Neural cell (in vitro differentiated cells): ENCODE measurements around the gene ARHGDIG. TPM values are rescaled to one million over a fixed set of nuclear protein-coding genes. Genes with fewer than 3 reads are reported as not detected.

ENCODE experiments used
- H2AFZ ChIP-seq: fragments of 200-600, 300-800 bp; sonication (generic), shearing (Covaris generic); 2 replicates; pipeline ENCODE4 v1.6.0; 2014; ENCODE audit warnings: low read depth, mild to moderate bottlenecking, antibody characterized with exemption, low read length, moderate library complexity
- H3F3A ChIP-seq: fragments of 200-600 bp; shearing (Covaris generic); 2 replicates; pipeline ENCODE4 v1.6.1; 2016; ENCODE audit warnings: mild to moderate bottlenecking, moderate library complexity, mixed read lengths, antibody characterized with exemption, low read length; ENCODE audit not compliant: insufficient read depth, poor library complexity, severe bottlenecking
- H3K27ac ChIP-seq: fragments of 200-600, 300-800 bp; sonication (generic), shearing (Covaris generic); 2 replicates; pipeline ENCODE4 v1.5.1; 2014; ENCODE audit warnings: mild to moderate bottlenecking, low read length, moderate library complexity
- H3K27me3 ChIP-seq: fragments of 300-800, 200-600 bp; sonication (generic), shearing (Covaris generic); 2 replicates; pipeline ENCODE4 v1.6.0; 2014; ENCODE audit warnings: mild to moderate bottlenecking, low read depth, low read length, moderate library complexity; ENCODE audit not compliant: insufficient read depth
- H3K36me3 ChIP-seq: fragments of 300-800, 200-600 bp; sonication (generic), shearing (Covaris generic); 2 replicates; pipeline ENCODE4 v1.5.1; 2014; ENCODE audit warnings: mild to moderate bottlenecking, antibody characterized with exemption, low read length, moderate library complexity; ENCODE audit not compliant: insufficient read depth
- H3K4me2 ChIP-seq: fragments of 300-800, 200-600 bp; sonication (generic), shearing (Covaris generic); 2 replicates; pipeline ENCODE4 v1.6.0; 2014; ENCODE audit warnings: mild to moderate bottlenecking, low read length
- H3K4me3 ChIP-seq: fragments of 300-800, 200-600 bp; sonication (generic), shearing (Covaris generic); 2 replicates; pipeline ENCODE4 v1.5.1; 2014; ENCODE audit warnings: mild to moderate bottlenecking, low read length, moderate library complexity
- H3K79me2 ChIP-seq: fragments of 200-600 bp; shearing (Covaris generic); replicated peaks from 2 replicates; pipeline ENCODE4 v1.6.0; 2014; ENCODE audit warnings: mild to moderate bottlenecking, low read length, moderate library complexity; ENCODE audit not compliant: insufficient read depth
- H3K9ac ChIP-seq: fragments of 300-800, 200-600 bp; sonication (generic), shearing (Covaris generic); 2 replicates; pipeline ENCODE4 v1.6.1; 2016; ENCODE audit warnings: mild to moderate bottlenecking, low read length, mixed read lengths
- H3K9me2 ChIP-seq: fragments of 200-600 bp; shearing (Covaris generic); 2 replicates; pipeline ENCODE4 v1.6.1; 2016; ENCODE audit warnings: mild to moderate bottlenecking, low read length, mixed read lengths; ENCODE audit not compliant: insufficient read depth
- H3K9me3 ChIP-seq: fragments of 200-600, 300-800 bp; sonication (generic), shearing (Covaris generic); 2 replicates; pipeline ENCODE4 v1.6.1; 2016; ENCODE audit warnings: mild to moderate bottlenecking, mixed run types, low read length, moderate library complexity, mixed read lengths
- H4K20me1 ChIP-seq: fragments of 200-600 bp; shearing (Covaris generic); 2 replicates; pipeline ENCODE4 v1.6.1; 2016; ENCODE audit warnings: mild to moderate bottlenecking, mixed run types; ENCODE audit not compliant: insufficient read depth
- EP300 ChIP-seq: fragments of 450-650 bp; conservative IDR thresholded peaks from 2 replicates; pipeline ENCODE4 v1.6.1; 2014; ENCODE audit warnings: antibody characterized with exemption, mild to moderate bottlenecking, moderate library complexity; ENCODE audit not compliant: poor library complexity, severe bottlenecking
- EZH2 ChIP-seq: fragments of 200-600, 300-800 bp; shearing (Covaris generic), sonication (generic); IDR thresholded peaks from 2 replicates; pipeline ENCODE4 v1.6.1; 2014; ENCODE audit warnings: antibody characterized with exemption, low read length, borderline replicate concordance, mild to moderate bottlenecking; ENCODE audit not compliant: insufficient read depth, poor library complexity, severe bottlenecking
- MXI1 ChIP-seq: fragments of 450-650 bp; conservative IDR thresholded peaks from 2 replicates; pipeline ENCODE4 v1.6.1; 2014; ENCODE audit warnings: antibody characterized with exemption, mild to moderate bottlenecking; ENCODE audit not compliant: poor library complexity, severe bottlenecking
- POLR2AphosphoS5 ChIP-seq: IDR thresholded peaks from 2 replicates; pipeline ENCODE4 v1.6.1; 2012
- RAD21 ChIP-seq: fragments of 450-650 bp; conservative IDR thresholded peaks from 2 replicates; pipeline ENCODE4 v1.6.1; 2014; ENCODE audit warnings: antibody characterized with exemption, mild to moderate bottlenecking, moderate library complexity
- SMC3 ChIP-seq: fragments of 450-650 bp; conservative IDR thresholded peaks from 2 replicates; pipeline ENCODE4 v1.6.1; 2014; ENCODE audit warnings: antibody characterized with exemption, mild to moderate bottlenecking, moderate library complexity; ENCODE audit not compliant: poor library complexity
- TAF1 ChIP-seq: IDR thresholded peaks from 2 replicates; pipeline ENCODE4 v1.6.1; 2012; ENCODE audit warnings: low read depth
- polyA plus RNA-seq: library from polyadenylated mRNA; depleted of rRNA; stranded (reverse); fragments of >200 nt; gene quantifications from 2 replicates; pipeline ENCODE4 v1.2.3, GENCODE V29; 2014
- TF ChIP-seq, protein P1 (sequence below): IDR thresholded peaks from 2 replicates; pipeline ENCODE4 v1.6.1; 2012; ENCODE audit warnings: borderline replicate concordance
- TF ChIP-seq, protein P2 (sequence below): fragments of 450-650 bp; IDR thresholded peaks from 2 replicates; pipeline ENCODE4 v1.5.1; 2014; ENCODE audit warnings: antibody characterized with exemption, mild to moderate bottlenecking, moderate library complexity; ENCODE audit not compliant: poor library complexity, severe bottlenecking

Gene ARHGDIG
- polyA plus RNA-seq, 1 donor from 2014 or later: 176 TPM

DNA sequence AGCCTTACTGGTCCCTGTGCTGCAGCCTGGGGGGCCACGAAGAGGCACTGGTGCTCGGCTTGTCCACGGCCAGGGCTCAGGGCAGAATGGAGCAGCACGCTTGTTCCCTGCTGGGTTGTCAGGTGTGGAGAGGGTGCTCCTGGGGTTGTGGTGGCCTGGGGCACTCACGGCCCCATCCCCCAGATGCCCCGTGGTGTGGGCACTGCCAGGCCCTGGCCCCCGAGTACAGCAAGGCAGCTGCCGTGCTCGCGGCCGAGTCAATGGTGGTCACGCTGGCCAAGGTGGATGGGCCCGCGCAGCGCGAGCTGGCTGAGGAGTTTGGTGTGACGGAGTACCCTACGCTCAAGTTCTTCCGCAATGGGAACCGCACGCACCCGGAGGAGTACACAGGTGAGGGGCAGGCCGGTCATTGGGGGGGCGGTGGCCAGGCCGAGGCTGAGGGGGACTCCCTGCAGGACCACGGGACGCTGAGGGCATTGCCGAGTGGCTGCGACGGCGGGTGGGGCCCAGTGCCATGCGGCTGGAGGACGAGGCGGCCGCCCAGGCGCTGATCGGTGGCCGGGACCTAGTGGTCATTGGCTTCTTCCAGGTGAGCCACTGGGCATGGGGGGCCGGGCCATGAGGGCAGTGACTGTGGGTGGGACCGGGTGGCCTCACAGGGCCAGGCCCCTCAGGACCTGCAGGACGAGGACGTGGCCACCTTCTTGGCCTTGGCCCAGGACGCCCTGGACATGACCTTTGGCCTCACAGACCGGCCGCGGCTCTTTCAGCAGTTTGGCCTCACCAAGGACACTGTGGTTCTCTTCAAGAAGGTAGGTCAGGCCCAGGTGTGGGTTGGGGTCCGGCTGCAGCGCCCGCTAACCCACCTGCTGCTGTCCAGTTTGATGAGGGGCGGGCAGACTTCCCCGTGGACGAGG lies 4.1 kb downstream of the ARHGDIG start:
- Histone ChIP-seq H3K9me3 (no peaks in the 10 kb centered on the region), H3K27ac (no peak overlapping the region), H3K36me3 (peaks cover 4% of the 10 kb centered on the region), H3F3A (no peaks in the 10 kb centered on the region), H3K9ac (no peak overlapping the region), H3K4me2 (no peak overlapping the region), H3K79me2 (no peaks in the 10 kb centered on the region), H2AFZ (no peak overlapping the region), H3K4me3 (no peak overlapping the region), H4K20me1 (no peaks in the 10 kb centered on the region), H3K27me3 (peaks cover 12% of the 10 kb centered on the region), H3K9me2 (no peaks in the 10 kb centered on the region)
- TF ChIP-seq EP300 (no peak), POLR2AphosphoS5 (no peak), RAD21 (no peak), SMC3 (no peak), EZH2 (no peak), TAF1 (no peak), MXI1 (no peak)
- TF ChIP-seq, protein P1, sequence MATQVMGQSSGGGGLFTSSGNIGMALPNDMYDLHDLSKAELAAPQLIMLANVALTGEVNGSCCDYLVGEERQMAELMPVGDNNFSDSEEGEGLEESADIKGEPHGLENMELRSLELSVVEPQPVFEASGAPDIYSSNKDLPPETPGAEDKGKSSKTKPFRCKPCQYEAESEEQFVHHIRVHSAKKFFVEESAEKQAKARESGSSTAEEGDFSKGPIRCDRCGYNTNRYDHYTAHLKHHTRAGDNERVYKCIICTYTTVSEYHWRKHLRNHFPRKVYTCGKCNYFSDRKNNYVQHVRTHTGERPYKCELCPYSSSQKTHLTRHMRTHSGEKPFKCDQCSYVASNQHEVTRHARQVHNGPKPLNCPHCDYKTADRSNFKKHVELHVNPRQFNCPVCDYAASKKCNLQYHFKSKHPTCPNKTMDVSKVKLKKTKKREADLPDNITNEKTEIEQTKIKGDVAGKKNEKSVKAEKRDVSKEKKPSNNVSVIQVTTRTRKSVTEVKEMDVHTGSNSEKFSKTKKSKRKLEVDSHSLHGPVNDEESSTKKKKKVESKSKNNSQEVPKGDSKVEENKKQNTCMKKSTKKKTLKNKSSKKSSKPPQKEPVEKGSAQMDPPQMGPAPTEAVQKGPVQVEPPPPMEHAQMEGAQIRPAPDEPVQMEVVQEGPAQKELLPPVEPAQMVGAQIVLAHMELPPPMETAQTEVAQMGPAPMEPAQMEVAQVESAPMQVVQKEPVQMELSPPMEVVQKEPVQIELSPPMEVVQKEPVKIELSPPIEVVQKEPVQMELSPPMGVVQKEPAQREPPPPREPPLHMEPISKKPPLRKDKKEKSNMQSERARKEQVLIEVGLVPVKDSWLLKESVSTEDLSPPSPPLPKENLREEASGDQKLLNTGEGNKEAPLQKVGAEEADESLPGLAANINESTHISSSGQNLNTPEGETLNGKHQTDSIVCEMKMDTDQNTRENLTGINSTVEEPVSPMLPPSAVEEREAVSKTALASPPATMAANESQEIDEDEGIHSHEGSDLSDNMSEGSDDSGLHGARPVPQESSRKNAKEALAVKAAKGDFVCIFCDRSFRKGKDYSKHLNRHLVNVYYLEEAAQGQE: no peak
- TF ChIP-seq, protein P2, sequence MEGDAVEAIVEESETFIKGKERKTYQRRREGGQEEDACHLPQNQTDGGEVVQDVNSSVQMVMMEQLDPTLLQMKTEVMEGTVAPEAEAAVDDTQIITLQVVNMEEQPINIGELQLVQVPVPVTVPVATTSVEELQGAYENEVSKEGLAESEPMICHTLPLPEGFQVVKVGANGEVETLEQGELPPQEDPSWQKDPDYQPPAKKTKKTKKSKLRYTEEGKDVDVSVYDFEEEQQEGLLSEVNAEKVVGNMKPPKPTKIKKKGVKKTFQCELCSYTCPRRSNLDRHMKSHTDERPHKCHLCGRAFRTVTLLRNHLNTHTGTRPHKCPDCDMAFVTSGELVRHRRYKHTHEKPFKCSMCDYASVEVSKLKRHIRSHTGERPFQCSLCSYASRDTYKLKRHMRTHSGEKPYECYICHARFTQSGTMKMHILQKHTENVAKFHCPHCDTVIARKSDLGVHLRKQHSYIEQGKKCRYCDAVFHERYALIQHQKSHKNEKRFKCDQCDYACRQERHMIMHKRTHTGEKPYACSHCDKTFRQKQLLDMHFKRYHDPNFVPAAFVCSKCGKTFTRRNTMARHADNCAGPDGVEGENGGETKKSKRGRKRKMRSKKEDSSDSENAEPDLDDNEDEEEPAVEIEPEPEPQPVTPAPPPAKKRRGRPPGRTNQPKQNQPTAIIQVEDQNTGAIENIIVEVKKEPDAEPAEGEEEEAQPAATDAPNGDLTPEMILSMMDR: no peak

DNA sequence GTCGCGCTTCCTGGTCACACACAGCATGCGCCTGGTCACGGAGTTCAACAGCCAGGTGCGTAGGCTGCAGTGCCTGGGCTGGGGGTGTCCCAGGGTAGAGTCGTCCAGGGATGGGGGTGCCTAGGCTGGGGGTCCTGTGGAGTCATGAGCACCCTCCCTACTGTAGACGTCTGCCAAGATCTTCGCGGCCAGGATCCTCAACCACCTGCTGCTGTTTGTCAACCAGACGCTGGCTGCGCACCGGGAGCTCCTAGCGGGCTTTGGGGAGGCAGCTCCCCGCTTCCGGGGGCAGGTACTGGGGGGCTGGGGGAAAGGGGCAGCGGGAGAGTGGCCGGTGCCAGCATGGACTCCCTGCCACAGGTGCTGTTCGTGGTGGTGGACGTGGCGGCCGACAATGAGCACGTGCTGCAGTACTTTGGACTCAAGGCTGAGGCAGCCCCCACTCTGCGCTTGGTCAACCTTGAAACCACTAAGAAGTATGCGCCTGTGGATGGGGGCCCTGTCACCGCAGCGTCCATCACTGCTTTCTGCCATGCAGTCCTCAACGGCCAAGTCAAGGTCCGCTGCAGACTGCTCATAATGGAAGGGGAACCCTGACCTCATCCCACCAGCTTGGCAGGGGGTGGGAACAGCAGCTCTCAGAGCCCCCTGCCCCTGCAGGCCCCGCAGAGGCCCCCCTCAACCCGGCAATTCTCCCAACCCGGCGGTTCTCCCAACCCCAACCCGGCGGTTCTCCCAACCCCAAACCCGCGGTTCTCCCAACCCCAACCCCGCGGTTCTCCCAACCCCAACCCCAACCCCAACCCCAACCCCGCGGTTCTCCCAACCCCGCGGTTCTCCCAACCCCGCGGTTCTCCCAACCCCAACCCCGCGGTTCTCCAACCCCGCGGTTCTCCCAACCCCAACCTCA lies 5.0 kb downstream of the ARHGDIG start:
- TF ChIP-seq EZH2 (no peak), SMC3 (no peak), EP300 (no peak), POLR2AphosphoS5 (no peak), TAF1 (no peak), RAD21 (no peak), MXI1 (no peak)
- TF ChIP-seq, protein P2: no peak
- TF ChIP-seq, protein P1: no peak
- no peak overlapping the region for H3K9ac ChIP-seq
- H3K27ac ChIP-seq: no peak overlapping the region
- no peaks in the 10 kb centered on the region for H3K9me2 ChIP-seq
- no peaks in the 10 kb centered on the region for H3K9me3 ChIP-seq
- peaks cover 12% of the 10 kb centered on the region for H3K27me3 ChIP-seq
- H3F3A ChIP-seq: no peaks in the 10 kb centered on the region
- H4K20me1 ChIP-seq: no peaks in the 10 kb centered on the region
- H3K79me2 ChIP-seq: no peaks in the 10 kb centered on the region
- H2AFZ ChIP-seq: no peak overlapping the region
- no peak overlapping the region for H3K4me2 ChIP-seq
- H3K36me3 ChIP-seq: peaks cover 4% of the 10 kb centered on the region
- H3K4me3 ChIP-seq: no peak overlapping the region
